H1 (cell line): ENCODE measurements around the gene CEL. TPM values are rescaled to one million over a fixed set of nuclear protein-coding genes. Genes with fewer than 3 reads are reported as not detected.

ENCODE experiments used
- CTCF ChIA-PET: fragments of 300-600 bp; sonication (Branson Sonifier 250); formaldehyde crosslinking; loops from one replicate; lab custom pipeline; 2021; ENCODE audit not compliant: partially characterized antibody; lab: Charles Lee
- POLR2A ChIA-PET: fragments of 300-600 bp; sonication (Branson Sonifier 250); formaldehyde crosslinking; loops from one replicate; lab custom pipeline; 2021; ENCODE audit warnings: inconsistent platforms; ENCODE audit not compliant: partially characterized antibody; lab: Charles Lee
- DNase-seq, 2 experiments: peaks; one replicate each; pipeline versions ENCODE4 v3.0.0 to v3.0.0-alpha.2; 2010 to 2022; ENCODE audit warnings: low spot score in 2 of 2, low read depth in 1 of 2, mixed read lengths in 1 of 2
- FAIRE-seq: peaks from 2 replicates; lab custom pipeline; 2011; peaks lifted over from hg19 to GRCh38; lab: Jason Lieb, UNC
- H2AFZ ChIP-seq: 2 replicates; pipeline ENCODE4 v1.8.1; 2012; ENCODE audit warnings: low read length, inconsistent platforms
- H2AK5ac ChIP-seq: 2 replicates; pipeline ENCODE4 v1.6.1; 2013; ENCODE audit warnings: low read depth, low read length
- H2BK120ac ChIP-seq: replicated peaks from 2 replicates; pipeline ENCODE3; 2013; ENCODE audit warnings: low read depth, low read length, inconsistent platforms
- H2BK12ac ChIP-seq: 2 replicates; pipeline ENCODE4 v1.6.1; 2013; ENCODE audit warnings: low read depth, low read length
- H2BK15ac ChIP-seq: 2 replicates; pipeline ENCODE4 v1.6.1; 2013; ENCODE audit warnings: low read length
- H2BK20ac ChIP-seq: 2 replicates; pipeline ENCODE4 v1.6.1; 2013; ENCODE audit warnings: low read length
- H2BK5ac ChIP-seq: 2 replicates; pipeline ENCODE4 v1.6.1; 2013; ENCODE audit warnings: low read depth, low read length
- H3K14ac ChIP-seq: 2 replicates; pipeline ENCODE4 v1.6.1; 2013; ENCODE audit warnings: inconsistent platforms; ENCODE audit not compliant: insufficient read length
- H3K18ac ChIP-seq: 2 replicates; pipeline ENCODE4 v1.6.1; 2013; ENCODE audit warnings: low read length; ENCODE audit errors: extremely low read depth
- H3K23ac ChIP-seq: 2 replicates; pipeline ENCODE4 v1.6.1; 2013; ENCODE audit warnings: inconsistent platforms; ENCODE audit not compliant: insufficient read length
- H3K23me2 ChIP-seq: 2 replicates; pipeline ENCODE4 v1.6.1; 2013; ENCODE audit warnings: low read depth, low read length
- H3K27ac ChIP-seq: 2 replicates; pipeline ENCODE4 v1.6.1; 2011; ENCODE audit warnings: low read depth, low read length, inconsistent platforms
- H3K27me3 ChIP-seq, 4 experiments: replicated peaks in 1 of 4; 1 replicate in 1 of 4; 2 replicates in 3 of 4; pipeline versions ENCODE4 v1.6.1 to v1.8.1; 2011 to 2013; ENCODE audit warnings: low read length in 3 of 4, mild to moderate bottlenecking in 3 of 4, inconsistent platforms in 2 of 4, mixed read lengths in 2 of 4, moderate library complexity in 1 of 4; ENCODE audit not compliant: control insufficient read depth in 3 of 4, insufficient read depth in 3 of 4; ENCODE audit errors: extremely low read depth in 1 of 4
- H3K36me3 ChIP-seq, 4 experiments: 2 replicates each; pipeline versions ENCODE4 v1.6.1 to v1.8.1; 2011 to 2013; ENCODE audit warnings: mild to moderate bottlenecking in 4 of 4, low read length in 3 of 4, moderate library complexity in 2 of 4, control low read depth in 1 of 4, inconsistent platforms in 1 of 4; ENCODE audit not compliant: insufficient read depth in 4 of 4, control insufficient read depth in 2 of 4
- H3K4ac ChIP-seq: replicated peaks from 2 replicates; pipeline ENCODE3; 2013; ENCODE audit warnings: low read length, low read depth, mixed read lengths, inconsistent platforms; ENCODE audit not compliant: insufficient read length
- H3K4me1 ChIP-seq, 4 experiments: replicated peaks in 1 of 4; 1 replicate in 1 of 4; 2 replicates in 3 of 4; pipeline versions ENCODE4 v1.6.1 to v1.8.1; 2011 to 2013; ENCODE audit warnings: low read length in 3 of 4, inconsistent platforms in 2 of 4, mixed read lengths in 1 of 4; ENCODE audit not compliant: insufficient read depth in 4 of 4, control insufficient read depth in 3 of 4
- H3K4me2 ChIP-seq, 2 experiments: 2 replicates each; pipeline versions ENCODE4 v1.6.1 to v1.8.1; 2011 to 2013; ENCODE audit warnings: low read depth in 2 of 2, low read length in 2 of 2, control low read depth in 1 of 2, inconsistent platforms in 1 of 2, mild to moderate bottlenecking in 1 of 2; ENCODE audit not compliant: insufficient read depth in 1 of 2
- H3K4me3 ChIP-seq, 4 experiments: fragments of 200-600, 300-600 bp in 1 of 4; sonication (generic), shearing (Covaris generic), sonication (Bioruptor Twin) in 1 of 4; 2 replicates each; pipeline versions ENCODE4 v1.5.1 to v1.8.1; 2011 to 2016; ENCODE audit warnings: low read length in 4 of 4, low read depth in 3 of 4, control low read depth in 2 of 4, inconsistent platforms in 2 of 4, mild to moderate bottlenecking in 2 of 4, mixed read lengths in 1 of 4, moderate library complexity in 1 of 4; ENCODE audit not compliant: insufficient read depth in 2 of 4; ENCODE audit errors: extremely low read depth in 1 of 4
- H3K56ac ChIP-seq: replicated peaks from 2 replicates; pipeline ENCODE3; 2013; ENCODE audit warnings: low read depth, mild to moderate bottlenecking, mixed read lengths, low read length, inconsistent platforms; ENCODE audit not compliant: insufficient read length
- H3K79me1 ChIP-seq: 2 replicates; pipeline ENCODE4 v1.6.1; 2013; ENCODE audit warnings: low read depth, low read length, control low read depth
- H3K79me2 ChIP-seq, 2 experiments: 2 replicates each; pipeline versions ENCODE4 v1.6.1 to v1.8.1; 2012 to 2013; ENCODE audit warnings: low read length in 2 of 2, mild to moderate bottlenecking in 2 of 2, inconsistent platforms in 1 of 2; ENCODE audit not compliant: insufficient read depth in 2 of 2, control insufficient read depth in 1 of 2
- H3K9ac ChIP-seq, 4 experiments: replicated peaks in 1 of 4; 1 replicate in 1 of 4; 2 replicates in 3 of 4; pipeline versions ENCODE4 v1.6.1 to v1.8.1; 2011 to 2013; ENCODE audit warnings: low read depth in 3 of 4, low read length in 3 of 4, control low read depth in 2 of 4, mild to moderate bottlenecking in 2 of 4, moderate library complexity in 2 of 4, inconsistent platforms in 1 of 4; ENCODE audit errors: extremely low read depth in 1 of 4
- H3K9me3 ChIP-seq, 2 experiments: 2 replicates each; pipeline versions ENCODE4 v1.6.1 to v1.8.1; 2012 to 2013; ENCODE audit warnings: mild to moderate bottlenecking in 2 of 2, moderate library complexity in 2 of 2, control low read depth in 1 of 2, inconsistent platforms in 1 of 2, low read depth in 1 of 2, low read length in 1 of 2, mixed read lengths in 1 of 2; ENCODE audit not compliant: insufficient read depth in 2 of 2
- H4K20me1 ChIP-seq, 2 experiments: replicated peaks in 1 of 2; 2 replicates each; pipeline versions ENCODE3 to v1.8.1; 2011 to 2013; ENCODE audit warnings: inconsistent platforms in 2 of 2, low read length in 2 of 2, mild to moderate bottlenecking in 1 of 2; ENCODE audit not compliant: insufficient read depth in 2 of 2, control insufficient read depth in 1 of 2
- H4K5ac ChIP-seq: 2 replicates; pipeline ENCODE4 v1.6.1; 2013; ENCODE audit warnings: low read length, low read depth, mixed read lengths, inconsistent platforms; ENCODE audit not compliant: insufficient read length
- H4K8ac ChIP-seq: 2 replicates; pipeline ENCODE4 v1.8.0; 2013; ENCODE audit warnings: mild to moderate bottlenecking, moderate library complexity, low read length, inconsistent platforms; ENCODE audit not compliant: insufficient read depth; ENCODE audit errors: extremely low read depth
- H4K91ac ChIP-seq: replicated peaks from 2 replicates; pipeline ENCODE3; 2013; ENCODE audit warnings: low read length, mixed read lengths, inconsistent platforms; ENCODE audit not compliant: insufficient read length
- ATF2 ChIP-seq: IDR thresholded peaks from 2 replicates; pipeline ENCODE4 v1.6.1; 2012; ENCODE audit warnings: low read length, inconsistent platforms
- E2F6 ChIP-seq: IDR thresholded peaks from 2 replicates; pipeline ENCODE4 v1.6.1; 2012; ENCODE audit warnings: inconsistent platforms
- EGR1 ChIP-seq: IDR thresholded peaks from 2 replicates; pipeline ENCODE4 v1.6.1; 2011; ENCODE audit warnings: low read depth, low read length, borderline replicate concordance
- FOSL1 ChIP-seq: IDR thresholded peaks from 2 replicates; pipeline ENCODE4 v1.6.1; 2011; ENCODE audit warnings: mild to moderate bottlenecking, low read depth, low read length, moderate library complexity; ENCODE audit not compliant: insufficient read depth
- KDM5A ChIP-seq: fragments of 200-600 bp; IDR thresholded peaks from 2 replicates; pipeline ENCODE4 v1.7.1; 2012; ENCODE audit warnings: mild to moderate bottlenecking, low read length, inconsistent platforms, mixed read lengths
- NANOG ChIP-seq: IDR thresholded peaks from 2 replicates; pipeline ENCODE4 v1.6.1; 2011; ENCODE audit warnings: low read length, low read depth, mild to moderate bottlenecking, inconsistent platforms; ENCODE audit not compliant: insufficient read depth, poor library complexity, severe bottlenecking
- POLR2A ChIP-seq, 2 experiments: IDR thresholded peaks; 1 replicate in 1 of 2; 2 replicates in 1 of 2; pipeline ENCODE4 v1.6.1; 2011; ENCODE audit warnings: low read depth in 2 of 2, low read length in 2 of 2, mild to moderate bottlenecking in 2 of 2; ENCODE audit errors: control extremely low read depth in 1 of 2
- RFX5 ChIP-seq: IDR thresholded peaks from 2 replicates; pipeline ENCODE4 v1.6.1; 2011; ENCODE audit warnings: low read depth, low read length, improper control_type of control experiment, borderline replicate concordance
- TBP ChIP-seq: IDR thresholded peaks from 2 replicates; pipeline ENCODE4 v1.6.1; 2011; ENCODE audit warnings: low read depth, low read length, improper control_type of control experiment
- TCF12 ChIP-seq: IDR thresholded peaks from 2 replicates; pipeline ENCODE4 v1.6.1; 2011; ENCODE audit warnings: low read depth, mild to moderate bottlenecking, low read length
- USF2 ChIP-seq: IDR thresholded peaks from 2 replicates; pipeline ENCODE4 v1.6.1; 2011; ENCODE audit warnings: low read length, improper control_type of control experiment
- WGBS, 2 experiments: shearing (Covaris generic) in 1 of 2; methylation state at CpG; one replicate each; pipeline versions ENCODE4 v1.1.6 to v1.1.7; 2013 to 2015; ENCODE audit warnings: low lambda C conversion rate in 2 of 2, mixed read lengths in 2 of 2, inconsistent platforms in 1 of 2, low coverage in 1 of 2, missing lambda C conversion rate in 1 of 2; ENCODE audit not compliant: insufficient replicate concordance in 2 of 2, insufficient coverage in 1 of 2, insufficient read length in 1 of 2; ENCODE audit errors: extremely low coverage in 1 of 2, missing lambda C conversion rate in 1 of 2; 5-methylcytosine and 5-hydroxymethylcytosine counted together
- polyA plus RNA-seq, 7 experiments: library from polyadenylated mRNA; depleted of rRNA in 3 of 7; stranded (reverse) in 5 of 7; unstranded in 2 of 7; fragments of >200 nt in 5 of 7; fragments of 200-250 nt in 2 of 7; gene quantifications; 1 replicate in 5 of 7; 2 replicates in 1 of 7; 4 replicates in 1 of 7; pipeline versions ENCODE4 v1.2.1 to v1.2.3, GENCODE V29; 2011 to 2013; ENCODE audit warnings: missing spikeins in 2 of 7, mixed read lengths in 2 of 7
- total RNA-seq: library from RNA; stranded (reverse); fragmentation: NEBNext Ultra II Directional; extraction: Animal tissue kit (Norgen Biotek cat#: 25700); gene quantifications from 2 replicates; pipeline ENCODE4 v1.2.1, GENCODE V29; 2021

The CEL gene
- total and polyA plus RNA-seq, 2 of the 8 experiments (the other 6 are each of a cell fraction or from before 2014, with no cell fraction given): 1.8 to 3.4 TPM

- no peak for FAIRE-seq
- Histone ChIP-seq H3K4me2 (no peak overlapping the region), H3K9ac (no peak overlapping the region), H3K4me1 (peaks cover 2 to 7% (median 5%) of the 10 kb centered on the region in 4 experiments; a peak in 5 of 7 replicates), H2BK120ac (no peak overlapping the region), H4K20me1 (peaks cover 10 to 36% of the 10 kb centered on the region in 2 experiments), H3K23ac (no peak overlapping the region), H3K14ac (no peak overlapping the region), H3K4ac (no peak overlapping the region), H4K91ac (no peak overlapping the region), H2BK12ac (no peak overlapping the region), H3K79me2 (peaks cover 32 to 91% of the 10 kb centered on the region in 2 experiments), H4K5ac (no peak overlapping the region), H3K9me3 (no peaks in the 10 kb centered on the region), H3K36me3 (peaks cover 0 to 5% (median 0%) of the 10 kb centered on the region in 4 experiments; a peak in 2 of 8 replicates), H2AFZ (no peak overlapping the region), H3K4me3 (no peak overlapping the region), H3K27me3 (no peaks in the 10 kb centered on the region), H3K79me1 (peaks cover 27% of the 10 kb centered on the region), H3K23me2 (peaks cover 6% of the 10 kb centered on the region; the same call in 1 of the 2 replicates), H2BK5ac (no peak overlapping the region), H2BK15ac (no peak overlapping the region), H3K56ac (no peak overlapping the region), H3K18ac (no peak overlapping the region), H2AK5ac (no peak overlapping the region), H3K27ac (no peak overlapping the region), H4K8ac (no peak overlapping the region), H2BK20ac (no peak overlapping the region)
- ChIA-PET CTCF (interaction anchor here (0.6 to 6.9 kb wide), 4 partner anchors 13 to 125 kb away, joined by 3 to 44 read pairs (median 4); no protein-coding TSS in a partner anchor), POLR2A (no interaction called here)
- 88% methylated on average over 6 of the region's 6 CpGs; no CpG with 5 or more reads in 1 of the 2 experiments for WGBS, 2 experiments
- DNase-seq: no peak
- TF ChIP-seq ATF2 (no peak), RFX5 (no peak), TCF12 (no peak), TBP (no peak), NANOG (no peak), FOSL1 (no peak), POLR2A (IDR thresholded peaks at IDR 0.05; ENCODE audit: control extremely low read depth in 1 of 2, low read depth in 2 of 2, low read length in 2 of 2) (no peak), E2F6 (no peak), KDM5A (no peak), USF2 (no peak), EGR1 (no peak)
Observed at GRCh38 chr9:133035669-133036068, 26.1 kb upstream of the CEL start.
